Loucy (cell line): ENCODE measurements around the gene PLPP4.

Experiments used
- H2AFZ ChIP-seq: fragments of 200-600 bp; sonication (generic); 2 replicates; pipeline ENCODE4 v1.6.0; 2016; ENCODE audit warnings: antibody characterized with exemption, mild to moderate bottlenecking, low read length, moderate library complexity
- H3F3A ChIP-seq: fragments of 200-600 bp; 2 replicates; pipeline ENCODE4 v1.6.0; 2016; ENCODE audit warnings: antibody characterized with exemption, low read depth, mild to moderate bottlenecking
- H3K27me3 ChIP-seq: fragments of 200-600 bp; sonication (generic); 2 replicates; pipeline ENCODE4 v1.6.1; 2014; ENCODE audit warnings: low read length, mild to moderate bottlenecking; ENCODE audit not compliant: insufficient read depth, poor library complexity, severe bottlenecking
- H3K36me3 ChIP-seq: fragments of 200-600 bp; sonication (generic); 2 replicates; pipeline ENCODE4 v1.6.1; 2016; ENCODE audit warnings: low read length; ENCODE audit not compliant: insufficient read depth
- H3K4me1 ChIP-seq: fragments of 200-600 bp; sonication (generic); 2 replicates; pipeline ENCODE4 v1.5.1; 2014; ENCODE audit warnings: low read length, mild to moderate bottlenecking; ENCODE audit not compliant: insufficient read depth, poor library complexity, severe bottlenecking
- H3K4me2 ChIP-seq: fragments of 200-600 bp; sonication (generic); 2 replicates; pipeline ENCODE4 v1.6.0; 2014; ENCODE audit warnings: antibody characterized with exemption, low read length, low read depth, mild to moderate bottlenecking; ENCODE audit not compliant: poor library complexity, severe bottlenecking
- H3K4me3 ChIP-seq: fragments of 200-600 bp; sonication (generic); 2 replicates; pipeline ENCODE4 v1.5.1; 2014; ENCODE audit warnings: low read length, mild to moderate bottlenecking, mixed read lengths; ENCODE audit not compliant: poor library complexity, severe bottlenecking
- H3K79me2 ChIP-seq: fragments of 200-600 bp; sonication (generic); 2 replicates; pipeline ENCODE4 v1.6.1; 2014; ENCODE audit warnings: low read length; ENCODE audit not compliant: insufficient read depth
- H3K9ac ChIP-seq: fragments of 200-600 bp; sonication (generic); 2 replicates; pipeline ENCODE4 v1.6.0; 2014; ENCODE audit warnings: mild to moderate bottlenecking, low read depth, low read length, moderate library complexity; ENCODE audit not compliant: poor library complexity, severe bottlenecking
- H3K9me2 ChIP-seq: fragments of 200-600 bp; sonication (generic); replicated peaks from 2 replicates; pipeline ENCODE4 v1.6.1; 2016; ENCODE audit warnings: low read depth, low read length, mixed read lengths
- H3K9me3 ChIP-seq: fragments of 200-600 bp; sonication (generic); 2 replicates; pipeline ENCODE4 v1.6.1; 2014; ENCODE audit warnings: mild to moderate bottlenecking, antibody characterized with exemption, low read length, low read depth; ENCODE audit not compliant: insufficient read depth
- H4K20me1 ChIP-seq: fragments of 200-600 bp; sonication (generic); 2 replicates; pipeline ENCODE4 v1.6.0; 2014; ENCODE audit warnings: antibody characterized with exemption, low read length, mild to moderate bottlenecking; ENCODE audit not compliant: insufficient read depth, poor library complexity, severe bottlenecking
- EZH2phosphoT487 ChIP-seq: fragments of 200-600 bp; IDR thresholded peaks from 2 replicates; pipeline ENCODE4 v1.6.1; 2018; ENCODE audit warnings: antibody characterized with exemption, mild to moderate bottlenecking, moderate library complexity, borderline replicate concordance
- TF ChIP-seq, protein P1 (sequence below): fragments of 200-600 bp; sonication (generic); conservative IDR thresholded peaks from 2 replicates; pipeline ENCODE4 v1.5.1; 2014; ENCODE audit warnings: mild to moderate bottlenecking, antibody characterized with exemption, low read length

The PLPP4 gene

DNA sequence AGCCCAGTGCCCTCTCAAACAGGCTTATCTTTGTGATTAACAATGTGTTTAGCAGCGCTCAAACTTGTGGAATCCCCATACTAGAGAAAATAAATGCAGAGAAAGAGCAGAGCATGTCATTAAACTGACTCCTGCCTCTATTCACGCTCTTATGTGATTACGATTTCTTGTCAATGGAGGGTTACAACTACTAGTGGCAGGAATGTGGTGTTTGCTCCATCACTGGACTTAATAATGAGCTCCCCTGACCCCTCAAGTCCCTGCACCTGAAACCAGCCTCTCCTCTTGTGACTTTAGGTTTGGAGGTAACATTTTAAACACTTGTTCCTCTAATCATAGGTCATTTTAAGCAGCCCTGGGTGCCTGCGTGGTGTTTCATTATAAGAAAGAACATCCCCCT, 121.9 kb downstream of the PLPP4 start:
- no peaks in the 10 kb centered on the region for H3F3A ChIP-seq
- no peaks in the 10 kb centered on the region for H3K36me3 ChIP-seq
- peaks cover 6% of the 10 kb centered on the region for H3K4me1 ChIP-seq
- H3K4me3 ChIP-seq: no peak overlapping the region
- TF ChIP-seq, protein P1, sequence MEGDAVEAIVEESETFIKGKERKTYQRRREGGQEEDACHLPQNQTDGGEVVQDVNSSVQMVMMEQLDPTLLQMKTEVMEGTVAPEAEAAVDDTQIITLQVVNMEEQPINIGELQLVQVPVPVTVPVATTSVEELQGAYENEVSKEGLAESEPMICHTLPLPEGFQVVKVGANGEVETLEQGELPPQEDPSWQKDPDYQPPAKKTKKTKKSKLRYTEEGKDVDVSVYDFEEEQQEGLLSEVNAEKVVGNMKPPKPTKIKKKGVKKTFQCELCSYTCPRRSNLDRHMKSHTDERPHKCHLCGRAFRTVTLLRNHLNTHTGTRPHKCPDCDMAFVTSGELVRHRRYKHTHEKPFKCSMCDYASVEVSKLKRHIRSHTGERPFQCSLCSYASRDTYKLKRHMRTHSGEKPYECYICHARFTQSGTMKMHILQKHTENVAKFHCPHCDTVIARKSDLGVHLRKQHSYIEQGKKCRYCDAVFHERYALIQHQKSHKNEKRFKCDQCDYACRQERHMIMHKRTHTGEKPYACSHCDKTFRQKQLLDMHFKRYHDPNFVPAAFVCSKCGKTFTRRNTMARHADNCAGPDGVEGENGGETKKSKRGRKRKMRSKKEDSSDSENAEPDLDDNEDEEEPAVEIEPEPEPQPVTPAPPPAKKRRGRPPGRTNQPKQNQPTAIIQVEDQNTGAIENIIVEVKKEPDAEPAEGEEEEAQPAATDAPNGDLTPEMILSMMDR: no peak
- no peak for TF ChIP-seq EZH2phosphoT487
- no peak overlapping the region for H2AFZ ChIP-seq
- no peaks in the 10 kb centered on the region for H3K27me3 ChIP-seq
- H3K9me2 ChIP-seq: no peaks in the 10 kb centered on the region
- H3K4me2 ChIP-seq: no peak overlapping the region
- H4K20me1 ChIP-seq: no peaks in the 10 kb centered on the region
- H3K9me3 ChIP-seq: no peaks in the 10 kb centered on the region
- H3K9ac ChIP-seq: no peak overlapping the region
- no peaks in the 10 kb centered on the region for H3K79me2 ChIP-seq

DNA sequence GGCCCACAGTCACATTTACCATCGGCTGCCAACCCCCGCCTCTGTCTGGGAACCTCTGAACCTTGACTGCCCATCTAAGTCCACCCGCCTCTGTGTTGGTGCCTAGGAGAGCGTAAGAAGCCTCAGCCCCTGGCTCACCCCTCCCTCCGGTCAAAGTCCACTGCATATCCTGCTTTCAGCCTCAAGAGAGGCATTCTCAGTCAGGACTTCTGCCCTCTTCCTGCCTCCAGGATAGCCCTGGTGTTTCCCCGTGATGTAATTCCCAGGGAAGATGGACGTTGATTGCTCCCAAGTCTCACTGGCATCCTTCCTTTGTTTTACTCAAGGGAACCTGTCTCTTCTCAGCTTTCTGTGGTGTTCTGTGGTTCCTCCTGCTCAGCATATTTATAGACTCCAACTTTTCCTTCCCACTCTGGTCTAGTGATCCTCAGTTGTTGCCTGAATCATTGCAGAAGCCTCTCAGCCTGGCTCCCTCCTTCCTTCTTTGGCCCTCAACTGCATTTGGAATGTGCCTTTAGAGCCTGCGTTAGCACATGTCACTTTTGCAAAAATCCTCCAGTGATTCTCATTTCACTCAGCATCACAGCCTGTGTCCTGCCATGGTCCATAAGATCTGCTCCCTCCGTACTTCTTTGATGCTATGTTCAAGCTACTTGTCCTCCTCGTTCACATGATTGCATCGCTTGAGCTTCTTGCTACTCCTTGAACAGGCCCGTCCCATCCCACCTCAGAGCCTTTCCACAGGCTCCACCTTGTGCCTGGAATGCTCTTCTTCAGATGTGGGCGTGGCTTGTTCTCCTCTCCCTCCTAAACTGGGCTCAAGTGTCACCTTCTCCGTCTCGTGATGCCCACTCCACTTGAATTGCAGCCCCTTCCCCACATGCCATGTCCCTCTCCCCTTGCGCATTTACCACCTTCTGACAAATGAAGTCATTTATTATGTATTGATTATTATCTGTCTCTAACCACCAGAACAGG, 124.2 kb downstream of the PLPP4 start:
- Histone ChIP-seq H3K4me1 (peaks cover 9% of the 10 kb centered on the region), H3K36me3 (no peaks in the 10 kb centered on the region), H3K9ac (no peak overlapping the region), H3K79me2 (no peaks in the 10 kb centered on the region), H3K4me2 (no peak overlapping the region), H3K9me3 (no peaks in the 10 kb centered on the region), H3K27me3 (no peaks in the 10 kb centered on the region), H3K9me2 (no peaks in the 10 kb centered on the region), H3F3A (no peaks in the 10 kb centered on the region), H2AFZ (no peak overlapping the region), H3K4me3 (no peak overlapping the region), H4K20me1 (no peaks in the 10 kb centered on the region)
- TF ChIP-seq EZH2phosphoT487: no peak
- TF ChIP-seq, protein P1: no peak

DNA sequence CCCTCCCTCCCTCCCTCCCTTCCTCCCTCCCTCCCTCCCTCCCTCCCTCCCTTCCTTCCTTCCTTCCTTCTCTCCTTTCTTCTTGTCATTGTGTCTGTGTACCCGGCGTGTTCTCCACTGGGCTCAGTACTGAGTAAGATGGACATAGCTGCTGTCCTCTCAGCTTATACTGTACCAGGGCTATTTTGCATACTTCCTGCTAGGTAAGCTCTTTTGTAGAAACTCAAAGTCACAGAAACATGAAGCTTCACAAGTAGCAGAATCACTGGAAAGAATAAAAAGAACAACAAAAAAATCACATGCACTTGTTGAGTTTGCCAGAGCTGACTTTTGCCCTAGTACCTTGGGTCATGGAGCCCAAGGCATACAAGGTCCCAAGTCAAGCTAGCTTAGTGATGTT, 125.7 kb downstream of the PLPP4 start:
- Histone ChIP-seq H2AFZ (no peak overlapping the region), H3K79me2 (no peaks in the 10 kb centered on the region), H3K4me2 (no peak overlapping the region), H3K4me1 (peaks cover 9% of the 10 kb centered on the region), H3K9me2 (no peaks in the 10 kb centered on the region), H3K4me3 (no peak overlapping the region), H3F3A (no peaks in the 10 kb centered on the region), H3K9me3 (no peaks in the 10 kb centered on the region), H3K27me3 (no peaks in the 10 kb centered on the region), H3K36me3 (no peaks in the 10 kb centered on the region), H3K9ac (no peak overlapping the region), H4K20me1 (no peaks in the 10 kb centered on the region)
- TF ChIP-seq, protein P1: no peak
- TF ChIP-seq EZH2phosphoT487: no peak
